Loucy (cell line): ENCODE results near the gene CDK5.

Source experiments
- CTCF ChIP-seq: fragments of 200-600 bp; sonication (generic); conservative IDR thresholded peaks from 2 replicates; pipeline ENCODE4 v1.5.1; 2014; ENCODE audit warnings: mild to moderate bottlenecking, antibody characterized with exemption, low read length
- EZH2phosphoT487 ChIP-seq: fragments of 200-600 bp; IDR thresholded peaks from 2 replicates; pipeline ENCODE4 v1.6.1; 2018; ENCODE audit warnings: antibody characterized with exemption, mild to moderate bottlenecking, moderate library complexity, borderline replicate concordance

- no peak for TF ChIP-seq CTCF
- no peak for TF ChIP-seq EZH2phosphoT487
These were observed 47.7 kb downstream of the CDK5 start for GRCh38 chr7:151010037-151010306.
